Tibial nerve (tissue), 4 donors: ENCODE measurements around the gene KCNK18.

Experiments
- EP300 ChIP-seq, 2 donors: sonication (generic); formaldehyde crosslinking; IDR thresholded peaks; one replicate each; pipeline ENCODE4 v1.6.1; 2017; ENCODE audit warnings: antibody characterized with exemption in 2 of 2, mild to moderate bottlenecking in 1 of 2
- POLR2A ChIP-seq, 2 donors: fragments of 450-650 bp; IDR thresholded peaks; one replicate each; pipeline ENCODE4 v1.6.1; 2017; ENCODE audit warnings: antibody characterized with exemption in 2 of 2, mild to moderate bottlenecking in 2 of 2, moderate library complexity in 2 of 2
- TF ChIP-seq, protein P1 (sequence below), 5 experiments: fragments of 200-600 bp in 3 of 5; fragments of 450-650 bp in 2 of 5; sonication (generic) in 3 of 5; IDR thresholded peaks; one replicate each; pipeline ENCODE4 v1.5.1; 2016 to 2019; ENCODE audit warnings: antibody characterized with exemption in 5 of 5, mild to moderate bottlenecking in 3 of 5, moderate library complexity in 2 of 5

DNA sequence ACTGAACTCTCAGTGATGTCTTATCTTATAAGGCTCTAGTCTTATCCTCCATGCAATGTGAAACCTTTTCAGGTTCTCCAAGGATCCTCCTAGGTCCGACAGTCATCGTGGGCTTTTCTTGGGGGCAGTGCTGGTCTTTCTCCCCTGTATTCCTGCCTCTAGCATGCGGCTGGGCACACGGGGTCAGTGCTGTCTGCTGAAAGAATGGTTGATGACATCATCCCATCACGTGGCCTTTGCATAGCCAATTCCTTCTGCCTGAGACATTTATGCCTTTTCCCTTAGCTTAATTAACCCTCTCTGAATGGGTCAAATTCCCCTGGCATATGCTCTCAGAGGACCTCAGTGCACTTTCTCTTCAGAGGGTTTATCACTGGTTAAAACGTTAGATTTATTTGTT lies 27.0 kb upstream of the KCNK18 start:
- TF ChIP-seq, protein P1, sequence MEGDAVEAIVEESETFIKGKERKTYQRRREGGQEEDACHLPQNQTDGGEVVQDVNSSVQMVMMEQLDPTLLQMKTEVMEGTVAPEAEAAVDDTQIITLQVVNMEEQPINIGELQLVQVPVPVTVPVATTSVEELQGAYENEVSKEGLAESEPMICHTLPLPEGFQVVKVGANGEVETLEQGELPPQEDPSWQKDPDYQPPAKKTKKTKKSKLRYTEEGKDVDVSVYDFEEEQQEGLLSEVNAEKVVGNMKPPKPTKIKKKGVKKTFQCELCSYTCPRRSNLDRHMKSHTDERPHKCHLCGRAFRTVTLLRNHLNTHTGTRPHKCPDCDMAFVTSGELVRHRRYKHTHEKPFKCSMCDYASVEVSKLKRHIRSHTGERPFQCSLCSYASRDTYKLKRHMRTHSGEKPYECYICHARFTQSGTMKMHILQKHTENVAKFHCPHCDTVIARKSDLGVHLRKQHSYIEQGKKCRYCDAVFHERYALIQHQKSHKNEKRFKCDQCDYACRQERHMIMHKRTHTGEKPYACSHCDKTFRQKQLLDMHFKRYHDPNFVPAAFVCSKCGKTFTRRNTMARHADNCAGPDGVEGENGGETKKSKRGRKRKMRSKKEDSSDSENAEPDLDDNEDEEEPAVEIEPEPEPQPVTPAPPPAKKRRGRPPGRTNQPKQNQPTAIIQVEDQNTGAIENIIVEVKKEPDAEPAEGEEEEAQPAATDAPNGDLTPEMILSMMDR (IDR thresholded peaks at IDR 0.05) = no peak
- TF ChIP-seq EP300 (IDR thresholded peaks at IDR 0.05) = no peak
- no peak for TF ChIP-seq POLR2A (IDR thresholded peaks at IDR 0.05)
